Measurements from ENCODE around the gene CFAP410.

- TF ChIP-seq POLR2A (IDR thresholded peaks at IDR 0.05) (no peak), POLR2AphosphoS5 (IDR thresholded peaks at IDR 0.05; ENCODE audit: insufficient read depth in 1 of 2, low read depth in 1 of 2) (no peak)
- TF ChIP-seq, protein P1, sequence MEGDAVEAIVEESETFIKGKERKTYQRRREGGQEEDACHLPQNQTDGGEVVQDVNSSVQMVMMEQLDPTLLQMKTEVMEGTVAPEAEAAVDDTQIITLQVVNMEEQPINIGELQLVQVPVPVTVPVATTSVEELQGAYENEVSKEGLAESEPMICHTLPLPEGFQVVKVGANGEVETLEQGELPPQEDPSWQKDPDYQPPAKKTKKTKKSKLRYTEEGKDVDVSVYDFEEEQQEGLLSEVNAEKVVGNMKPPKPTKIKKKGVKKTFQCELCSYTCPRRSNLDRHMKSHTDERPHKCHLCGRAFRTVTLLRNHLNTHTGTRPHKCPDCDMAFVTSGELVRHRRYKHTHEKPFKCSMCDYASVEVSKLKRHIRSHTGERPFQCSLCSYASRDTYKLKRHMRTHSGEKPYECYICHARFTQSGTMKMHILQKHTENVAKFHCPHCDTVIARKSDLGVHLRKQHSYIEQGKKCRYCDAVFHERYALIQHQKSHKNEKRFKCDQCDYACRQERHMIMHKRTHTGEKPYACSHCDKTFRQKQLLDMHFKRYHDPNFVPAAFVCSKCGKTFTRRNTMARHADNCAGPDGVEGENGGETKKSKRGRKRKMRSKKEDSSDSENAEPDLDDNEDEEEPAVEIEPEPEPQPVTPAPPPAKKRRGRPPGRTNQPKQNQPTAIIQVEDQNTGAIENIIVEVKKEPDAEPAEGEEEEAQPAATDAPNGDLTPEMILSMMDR (IDR thresholded peaks at IDR 0.05), result no peak
Measured at GRCh38 chr21:44370786-44371410, 31.7 kb upstream of the CFAP410 start.

Data from vagina (tissue), 2 donors.